Right atrium auricular region (tissue), 2 donors: Measurements from ENCODE around the gene SLK. TPM values are rescaled to one million over a fixed set of nuclear protein-coding genes. Genes with fewer than 3 reads are reported as not detected.

Experiments
- DNase-seq: peaks from one replicate; pipeline ENCODE4 v3.0.0-alpha.2; 2019; ENCODE audit warnings: low spot score
- H3K27ac ChIP-seq, 2 donors: fragments of 200-600 bp; sonication (generic); 1 replicate in 1 of 2; 2 replicates in 1 of 2; pipeline ENCODE4 v1.5.1; 2016 to 2019
- H3K27me3 ChIP-seq, 2 donors: fragments of 200-600 bp; sonication (generic); one replicate each; pipeline versions ENCODE4 v1.5.1 to v1.6.0; 2017 to 2019
- H3K36me3 ChIP-seq: fragments of 200-600 bp; sonication (generic); one replicate; pipeline ENCODE4 v1.5.1; 2016
- H3K4me1 ChIP-seq, 2 donors: fragments of 200-600 bp; sonication (generic); one replicate each; pipeline versions ENCODE4 v1.5.1 to v1.6.0; 2017 to 2019
- H3K4me3 ChIP-seq, 2 donors: fragments of 200-600 bp; sonication (generic); 1 replicate in 1 of 2; 2 replicates in 1 of 2; pipeline ENCODE4 v1.5.1; 2017 to 2019; ENCODE audit warnings: mild to moderate bottlenecking in 1 of 2, moderate library complexity in 1 of 2
- H3K9me3 ChIP-seq, 2 donors: fragments of 200-600 bp; sonication (generic); one replicate each; pipeline ENCODE4 v1.5.1; 2019
- CTCF ChIP-seq, 2 donors: fragments of 200-600 bp; sonication (generic); IDR thresholded peaks; one replicate each; pipeline ENCODE4 v1.5.1; 2019; ENCODE audit warnings: antibody characterized with exemption in 2 of 2
- total RNA-seq, 2 donors: library from RNA; depleted of rRNA; stranded (reverse); fragments of >200 nt; gene quantifications; one replicate each; pipeline ENCODE4 v1.1.0, GENCODE V29; 2016

Gene SLK
- total RNA-seq, 2 donors from 2014 or later: 42.4 to 57.3 TPM

DNA sequence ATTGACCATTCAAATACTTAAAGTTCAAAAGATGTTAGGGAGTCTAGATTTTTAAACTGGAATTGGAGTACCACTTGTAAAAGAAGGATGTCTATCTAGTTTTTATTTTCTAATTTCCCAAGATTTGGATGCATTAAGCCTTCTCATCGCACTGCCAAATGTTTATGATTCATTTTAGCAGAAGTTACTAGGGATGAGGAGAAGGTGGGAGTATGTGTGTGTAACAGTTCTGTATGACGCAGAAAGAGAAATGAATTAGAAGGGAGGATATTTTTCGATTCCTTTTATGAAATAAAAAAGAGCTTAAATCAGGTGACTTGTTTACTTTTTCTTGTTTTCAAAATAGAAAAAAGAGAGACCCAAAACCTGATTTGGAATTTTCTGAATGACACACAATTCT, 6.8 kb upstream of the SLK start:
- H3K27me3 ChIP-seq: no peaks in the 10 kb centered on the region
- no peak overlapping the region for H3K4me3 ChIP-seq
- no peaks in the 10 kb centered on the region for H3K9me3 ChIP-seq
- no peak for DNase-seq
- no peaks in the 10 kb centered on the region for H3K4me1 ChIP-seq
- H3K27ac ChIP-seq: no peak overlapping the region
- no peak for TF ChIP-seq CTCF (IDR thresholded peaks at IDR 0.05)
- H3K36me3 ChIP-seq: no peaks in the 10 kb centered on the region

DNA sequence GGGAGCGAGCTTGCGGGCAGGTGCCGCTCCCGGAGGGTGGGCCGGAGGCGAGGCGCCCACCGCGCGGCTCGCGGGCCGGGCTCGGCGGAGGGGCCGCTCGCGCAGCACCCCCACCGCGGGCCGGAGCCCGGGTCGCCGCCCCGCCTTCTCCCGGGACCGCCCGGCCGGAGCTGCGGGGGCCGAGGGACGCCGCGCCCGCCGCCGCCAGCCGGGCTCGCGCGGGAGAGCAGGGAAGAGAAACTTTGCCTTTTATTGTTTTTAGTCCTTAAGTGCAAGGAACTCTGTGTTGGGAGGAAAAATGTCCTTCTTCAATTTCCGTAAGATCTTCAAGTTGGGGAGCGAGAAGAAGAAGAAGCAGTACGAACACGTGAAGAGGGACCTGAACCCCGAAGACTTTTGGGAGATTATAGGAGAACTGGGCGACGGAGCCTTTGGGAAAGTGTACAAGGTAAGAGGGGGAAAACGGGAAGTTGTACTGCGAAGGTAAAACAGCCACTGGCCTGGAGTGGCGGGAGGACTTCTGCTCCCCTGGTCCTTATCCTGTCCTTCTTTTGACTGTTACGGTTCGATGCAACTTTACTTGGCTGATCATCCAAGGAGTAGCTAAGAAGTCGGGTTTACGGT, 620 bp downstream of the SLK start:
- peak overlapping the region; percentile 98 for H3K27ac ChIP-seq
- TF ChIP-seq CTCF (IDR thresholded peaks at IDR 0.05): no peak
- peaks cover 0 to 30% of the 10 kb centered on the region in 2 donors for H3K4me1 ChIP-seq
- no peaks in the 10 kb centered on the region for H3K9me3 ChIP-seq
- no peak for DNase-seq
- H3K36me3 ChIP-seq: no peaks in the 10 kb centered on the region
- no peaks in the 10 kb centered on the region for H3K27me3 ChIP-seq
- H3K4me3 ChIP-seq: peak overlapping the region; percentile 86 to 93

DNA sequence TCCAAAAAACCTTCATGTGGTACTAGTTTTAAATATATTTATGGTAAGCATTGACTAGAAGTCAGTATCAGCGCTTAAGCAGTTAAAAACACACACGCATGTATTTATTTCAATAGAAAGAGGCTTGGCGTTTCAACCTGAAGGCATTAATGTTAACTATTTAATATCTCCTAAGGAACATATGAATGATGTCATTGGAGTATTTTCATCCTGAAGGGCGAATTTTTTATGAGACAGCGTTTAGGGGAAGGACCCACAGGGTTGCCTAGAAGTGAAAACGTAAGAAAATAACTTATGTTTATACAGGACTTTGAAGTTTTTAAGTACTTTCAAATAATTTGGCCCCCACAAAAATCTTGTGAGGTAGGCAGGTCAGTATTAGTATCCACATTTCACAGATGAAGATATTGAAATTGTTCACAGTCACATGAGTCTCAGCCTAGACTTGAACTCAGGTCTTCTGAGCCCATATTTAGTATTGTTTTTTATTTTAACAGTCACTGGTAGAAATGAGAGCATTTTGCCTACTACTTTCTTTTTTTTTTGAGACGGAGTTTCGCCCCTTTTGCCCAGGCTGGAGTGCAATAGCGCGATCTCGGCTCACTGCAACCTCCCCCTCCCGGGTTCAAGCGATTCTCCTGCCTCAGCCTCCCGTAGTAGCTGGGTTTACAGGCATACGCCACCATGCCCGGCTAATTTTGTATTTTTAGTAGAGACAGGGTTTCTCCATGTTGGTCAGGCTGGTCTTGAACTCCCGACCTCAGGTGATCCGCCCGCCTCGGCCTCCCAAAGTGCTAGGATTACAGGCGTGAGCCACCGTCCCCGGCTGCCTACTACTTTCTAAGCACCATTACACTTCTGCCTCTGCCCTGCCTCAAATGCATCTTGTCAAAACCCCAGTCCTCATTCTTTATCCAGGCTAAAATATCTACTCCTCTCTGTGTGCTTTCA, 1.8 kb downstream of the SLK start:
- no peaks in the 10 kb centered on the region for H3K27me3 ChIP-seq
- DNase-seq: no peak
- H3K4me1 ChIP-seq: peaks cover 0 to 36% of the 10 kb centered on the region in 2 donors
- H3K9me3 ChIP-seq: no peaks in the 10 kb centered on the region
- H3K36me3 ChIP-seq: no peaks in the 10 kb centered on the region
- H3K27ac ChIP-seq: peak overlapping the region; percentile 98
- TF ChIP-seq CTCF (IDR thresholded peaks at IDR 0.05): no peak
- H3K4me3 ChIP-seq: peak overlapping the region; percentile 86 to 93

- H3K4me1 ChIP-seq: peaks cover 0 to 37% of the 10 kb centered on the region in 2 donors
- no peak for TF ChIP-seq CTCF (IDR thresholded peaks at IDR 0.05)
- no peaks in the 10 kb centered on the region for H3K27me3 ChIP-seq
- H3K27ac ChIP-seq: peak overlapping the region; percentile 98
- H3K36me3 ChIP-seq: no peaks in the 10 kb centered on the region
- DNase-seq: no peak
- no peaks in the 10 kb centered on the region for H3K9me3 ChIP-seq
- H3K4me3 ChIP-seq: peak overlapping the region; percentile 86 to 93
These were observed 2.5 kb downstream of the SLK start for GRCh38 chr10:103969436-103969835.

DNA sequence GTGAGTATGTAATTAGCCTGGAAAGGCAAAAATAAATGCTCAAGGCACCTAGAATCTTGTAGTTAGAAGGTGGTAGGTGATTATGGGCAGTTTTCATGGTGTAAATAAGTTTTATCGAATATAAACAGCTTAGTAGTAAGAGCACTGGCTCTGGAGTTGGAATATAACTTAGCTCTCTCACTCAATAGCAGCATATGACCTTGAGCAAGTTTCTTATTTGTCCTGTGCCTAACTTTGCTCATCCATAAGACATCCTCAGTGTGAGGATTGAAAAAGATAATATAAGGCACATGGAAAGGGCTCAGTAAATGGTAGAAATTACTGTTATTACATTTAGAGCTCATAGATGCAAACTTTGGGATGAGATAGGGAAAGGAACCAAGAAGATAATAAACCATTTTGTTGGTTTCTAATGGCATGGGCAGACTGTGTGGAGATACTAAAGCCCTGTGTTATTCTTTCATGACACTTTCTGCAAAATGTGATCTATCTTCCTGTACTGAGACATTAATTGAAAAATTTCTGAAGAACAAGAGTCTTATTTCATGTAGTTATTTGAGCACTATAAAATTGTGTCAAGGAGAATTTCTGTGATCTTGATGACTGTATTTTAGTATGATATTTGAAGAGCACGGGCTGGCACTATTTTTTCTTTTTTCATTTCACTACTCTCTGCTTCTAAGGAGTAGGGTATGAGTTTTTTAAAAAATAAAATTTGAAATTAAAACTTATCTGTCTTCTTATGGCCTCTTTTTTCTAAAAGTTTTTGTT, 3.1 kb downstream of the SLK start:
- H3K9me3 ChIP-seq: no peaks in the 10 kb centered on the region
- peak overlapping the region; percentile 61 to 98 for H3K27ac ChIP-seq
- DNase-seq: no peak
- H3K4me3 ChIP-seq: peak overlapping the region; percentile 86 to 93
- no peak for TF ChIP-seq CTCF (IDR thresholded peaks at IDR 0.05)
- no peaks in the 10 kb centered on the region for H3K27me3 ChIP-seq
- no peaks in the 10 kb centered on the region for H3K36me3 ChIP-seq
- H3K4me1 ChIP-seq: peaks cover 0 to 37% of the 10 kb centered on the region in 2 donors
